ENCODE results near the gene PLA2G2E.

The PLA2G2E gene

DNA sequence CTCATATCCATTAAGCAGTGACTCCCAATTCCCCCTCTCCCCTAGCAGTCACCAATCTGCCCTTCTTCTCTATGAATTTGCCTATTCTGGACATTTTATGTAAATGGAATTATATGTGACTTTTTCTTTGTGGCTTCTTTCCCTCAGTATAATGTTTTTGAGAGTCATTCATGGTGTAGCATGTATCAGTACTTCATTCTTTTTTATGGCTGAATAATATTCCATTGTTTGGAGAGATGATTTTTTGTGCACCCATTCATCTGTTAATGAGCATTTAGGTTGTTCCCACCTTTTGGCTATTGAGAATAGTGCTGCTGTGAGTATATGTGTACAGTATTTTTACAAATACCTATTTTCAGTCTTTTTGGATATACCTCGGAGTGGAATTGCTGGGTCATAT is 21.8 kb downstream of the PLA2G2E start:
- peaks cover 58% of the 10 kb centered on the region for H3K36me3 ChIP-seq (ENCODE audit: insufficient read depth, insufficient read length, low read length)

DNA sequence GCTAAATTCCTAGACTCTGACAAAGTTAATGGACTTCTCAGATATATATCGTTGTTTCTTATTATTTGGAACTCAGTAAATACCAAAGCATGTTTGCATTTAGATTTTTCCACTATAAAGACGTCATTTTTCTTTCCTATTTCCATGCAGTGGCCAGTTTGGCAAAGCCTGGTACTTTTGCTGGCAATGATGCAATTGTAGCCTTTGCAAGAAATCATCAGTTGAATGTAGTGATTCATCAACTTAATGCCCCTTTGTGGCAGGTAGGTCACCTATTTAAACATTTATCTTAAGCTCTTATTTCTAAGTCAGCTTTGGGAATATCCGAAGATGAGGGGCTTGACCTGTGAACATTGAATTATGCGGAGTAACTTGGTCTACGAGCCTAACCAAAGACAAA is 29.2 kb downstream of the PLA2G2E start:
- Histone ChIP-seq H3K36me3 (ENCODE audit: insufficient read depth, insufficient read length, low read length) (peaks cover 77% of the 10 kb centered on the region), H3K9ac (ENCODE audit: insufficient read length, low read depth) (no peak overlapping the region), H3K9me3 (ENCODE audit: insufficient read depth, low read length) (no peaks in the 10 kb centered on the region)

More for the DNA sequence above, 21.8 kb downstream of the PLA2G2E start:
- DNase-seq (ENCODE audit: low read depth, low spot score) = no peak
- Histone ChIP-seq H3K4me3 (ENCODE audit: insufficient read length, low read depth) (no peak overlapping the region), H3K27me3 (ENCODE audit: insufficient read depth, insufficient read length) (no peaks in the 10 kb centered on the region), H3K9ac (ENCODE audit: insufficient read length, low read depth) (no peak overlapping the region), H3K4me1 (ENCODE audit: insufficient read depth, insufficient read length) (no peaks in the 10 kb centered on the region), H3K9me3 (ENCODE audit: insufficient read depth, low read length) (no peaks in the 10 kb centered on the region)
- no peak for TF ChIP-seq YY1 (IDR thresholded peaks at IDR 0.05; ENCODE audit: insufficient read depth, insufficient read length)
- no peak for TF ChIP-seq ZNF274 (IDR thresholded peaks at IDR 0.05; ENCODE audit: low read depth, low read length)
- no peak for TF ChIP-seq SUZ12 (IDR thresholded peaks at IDR 0.05; ENCODE audit: extremely low read depth, insufficient read depth, insufficient read length)

DNA sequence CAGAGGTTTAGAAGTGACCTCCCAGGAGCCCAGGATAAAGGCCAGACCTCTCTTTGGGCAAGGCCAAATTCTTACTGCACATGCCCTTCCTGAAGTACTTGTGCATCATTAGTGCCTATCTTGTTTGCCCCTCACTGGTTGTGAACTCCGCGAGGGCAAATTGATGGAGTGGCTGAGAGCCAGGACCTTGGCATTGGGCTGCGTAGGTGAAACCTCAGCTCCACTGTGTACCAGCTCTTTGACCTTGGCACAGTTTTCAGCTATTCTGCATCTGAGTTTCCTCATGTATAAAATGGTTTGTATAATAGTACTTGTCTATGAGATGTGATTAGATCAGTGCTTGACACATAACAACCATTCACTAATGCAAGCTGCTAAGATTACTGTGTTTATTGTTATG is 29.7 kb downstream of the PLA2G2E start:
- no peak for TF ChIP-seq ZNF274 (IDR thresholded peaks at IDR 0.05; ENCODE audit: low read depth, low read length)
- no peak for TF ChIP-seq SUZ12 (IDR thresholded peaks at IDR 0.05; ENCODE audit: extremely low read depth, insufficient read depth, insufficient read length)
- TF ChIP-seq YY1 (IDR thresholded peaks at IDR 0.05; ENCODE audit: insufficient read depth, insufficient read length) = no peak
- Histone ChIP-seq H3K4me3 (ENCODE audit: insufficient read length, low read depth) (no peak overlapping the region), H3K36me3 (ENCODE audit: insufficient read depth, insufficient read length, low read length) (peaks cover 72% of the 10 kb centered on the region), H3K9ac (ENCODE audit: insufficient read length, low read depth) (no peak overlapping the region), H3K4me1 (ENCODE audit: insufficient read depth, insufficient read length) (no peaks in the 10 kb centered on the region), H3K27me3 (ENCODE audit: insufficient read depth, insufficient read length) (no peaks in the 10 kb centered on the region), H3K9me3 (ENCODE audit: insufficient read depth, low read length) (no peaks in the 10 kb centered on the region)
- DNase-seq (ENCODE audit: low read depth, low spot score) = no peak

More for the DNA sequence above, 29.2 kb downstream of the PLA2G2E start:
- Histone ChIP-seq H3K27me3 (ENCODE audit: insufficient read depth, insufficient read length) (no peaks in the 10 kb centered on the region), H3K4me3 (ENCODE audit: insufficient read length, low read depth) (no peak overlapping the region), H3K4me1 (ENCODE audit: insufficient read depth, insufficient read length) (no peaks in the 10 kb centered on the region)
- DNase-seq (ENCODE audit: low read depth, low spot score) = no peak
- TF ChIP-seq ZNF274 (IDR thresholded peaks at IDR 0.05; ENCODE audit: low read depth, low read length) (no peak), YY1 (IDR thresholded peaks at IDR 0.05; ENCODE audit: insufficient read depth, insufficient read length) (no peak), SUZ12 (IDR thresholded peaks at IDR 0.05; ENCODE audit: extremely low read depth, insufficient read depth, insufficient read length) (no peak)

DNA sequence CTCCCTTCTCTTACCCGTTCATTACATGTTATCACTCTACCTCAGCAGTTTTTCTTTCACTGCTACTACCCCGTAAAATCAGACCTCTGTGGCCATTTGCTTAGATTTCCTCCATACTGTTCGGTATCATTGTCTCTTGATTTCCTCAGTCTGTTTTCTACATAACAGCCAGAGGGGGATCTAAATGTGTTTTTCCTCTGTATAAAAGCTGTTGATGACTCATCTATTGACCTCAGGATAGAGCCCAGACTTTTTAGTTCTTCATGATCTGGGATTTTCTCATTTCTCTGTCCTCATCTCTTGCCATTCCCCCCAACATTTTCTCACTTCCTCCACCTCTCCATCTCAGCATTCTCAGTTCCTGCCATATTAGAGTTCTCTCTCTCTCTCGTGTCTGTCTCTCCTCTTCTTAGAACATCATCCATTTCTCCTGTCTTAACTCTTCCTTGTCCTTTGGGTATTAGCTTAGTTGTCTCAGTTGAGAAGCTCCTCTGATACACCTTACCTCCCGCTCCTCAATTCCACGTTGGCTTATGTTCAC is 30.7 kb downstream of the PLA2G2E start:
- no peaks in the 10 kb centered on the region for H3K4me1 ChIP-seq (ENCODE audit: insufficient read depth, insufficient read length)
- no peak overlapping the region for H3K4me3 ChIP-seq (ENCODE audit: insufficient read length, low read depth)
- no peak for DNase-seq (ENCODE audit: low read depth, low spot score)
- H3K36me3 ChIP-seq (ENCODE audit: insufficient read depth, insufficient read length, low read length) = peaks cover 75% of the 10 kb centered on the region
- H3K9me3 ChIP-seq (ENCODE audit: insufficient read depth, low read length) = no peaks in the 10 kb centered on the region
- H3K27me3 ChIP-seq (ENCODE audit: insufficient read depth, insufficient read length) = no peaks in the 10 kb centered on the region
- TF ChIP-seq YY1 (IDR thresholded peaks at IDR 0.05; ENCODE audit: insufficient read depth, insufficient read length) (no peak), SUZ12 (IDR thresholded peaks at IDR 0.05; ENCODE audit: extremely low read depth, insufficient read depth, insufficient read length) (no peak), ZNF274 (IDR thresholded peaks at IDR 0.05; ENCODE audit: low read depth, low read length) (no peak)
- no peak overlapping the region for H3K9ac ChIP-seq (ENCODE audit: insufficient read length, low read depth)

DNA sequence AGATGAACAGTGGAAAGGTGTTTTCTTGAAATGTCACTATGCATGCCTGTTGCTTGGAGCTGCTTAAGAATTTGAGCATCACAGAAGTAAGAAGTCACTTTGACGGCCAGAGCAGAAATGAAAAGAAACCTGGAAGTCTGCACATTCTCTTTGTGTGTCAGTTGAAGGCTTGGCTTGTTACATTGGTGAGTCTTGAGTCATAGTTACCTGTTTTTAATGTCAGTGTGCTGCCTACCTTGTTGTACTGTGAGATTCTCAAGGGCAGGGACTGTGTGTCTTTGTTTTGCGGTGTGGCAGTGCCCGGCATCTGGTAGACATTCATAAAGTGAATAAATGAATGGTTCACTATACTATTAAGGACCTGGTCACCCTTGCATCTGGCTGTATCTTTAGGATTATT is 31.3 kb downstream of the PLA2G2E start:
- no peaks in the 10 kb centered on the region for H3K4me1 ChIP-seq (ENCODE audit: insufficient read depth, insufficient read length)
- H3K9me3 ChIP-seq (ENCODE audit: insufficient read depth, low read length) = no peaks in the 10 kb centered on the region
- H3K36me3 ChIP-seq (ENCODE audit: insufficient read depth, insufficient read length, low read length) = peaks cover 69% of the 10 kb centered on the region
- TF ChIP-seq ZNF274 (IDR thresholded peaks at IDR 0.05; ENCODE audit: low read depth, low read length) (no peak), YY1 (IDR thresholded peaks at IDR 0.05; ENCODE audit: insufficient read depth, insufficient read length) (no peak), SUZ12 (IDR thresholded peaks at IDR 0.05; ENCODE audit: extremely low read depth, insufficient read depth, insufficient read length) (no peak)
- DNase-seq (ENCODE audit: low read depth, low spot score) = no peak
- H3K9ac ChIP-seq (ENCODE audit: insufficient read length, low read depth) = no peak overlapping the region
- H3K4me3 ChIP-seq (ENCODE audit: insufficient read length, low read depth) = no peak overlapping the region
- H3K27me3 ChIP-seq (ENCODE audit: insufficient read depth, insufficient read length) = no peaks in the 10 kb centered on the region

DNA sequence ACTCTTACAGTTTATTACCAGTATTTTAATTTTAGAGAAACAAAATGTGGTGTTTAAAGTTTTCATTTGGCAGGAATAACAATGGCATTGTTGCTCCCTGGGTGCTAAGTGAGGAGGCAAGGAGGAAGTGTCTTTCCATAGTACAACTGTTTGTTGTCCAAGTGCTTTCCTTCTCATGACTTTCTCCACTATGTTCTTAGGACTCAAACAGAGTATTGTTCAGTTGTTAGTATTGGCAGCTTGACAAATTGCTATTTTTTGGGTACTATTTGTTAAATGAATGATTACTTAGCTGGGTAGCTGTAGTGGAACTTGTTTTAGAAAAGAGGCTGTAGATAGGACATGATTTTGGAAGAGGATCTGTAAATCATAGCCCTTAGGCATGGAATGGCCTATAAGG is 33.8 kb downstream of the PLA2G2E start:
- H3K27me3 ChIP-seq (ENCODE audit: insufficient read depth, insufficient read length) = no peaks in the 10 kb centered on the region
- DNase-seq (ENCODE audit: low read depth, low spot score) = no peak
- peaks cover 60% of the 10 kb centered on the region for H3K36me3 ChIP-seq (ENCODE audit: insufficient read depth, insufficient read length, low read length)
- no peak overlapping the region for H3K4me3 ChIP-seq (ENCODE audit: insufficient read length, low read depth)
- H3K9me3 ChIP-seq (ENCODE audit: insufficient read depth, low read length) = no peaks in the 10 kb centered on the region
- no peaks in the 10 kb centered on the region for H3K4me1 ChIP-seq (ENCODE audit: insufficient read depth, insufficient read length)
- TF ChIP-seq SUZ12 (IDR thresholded peaks at IDR 0.05; ENCODE audit: extremely low read depth, insufficient read depth, insufficient read length) (no peak), YY1 (IDR thresholded peaks at IDR 0.05; ENCODE audit: insufficient read depth, insufficient read length) (no peak), ZNF274 (IDR thresholded peaks at IDR 0.05; ENCODE audit: low read depth, low read length) (no peak)
- H3K9ac ChIP-seq (ENCODE audit: insufficient read length, low read depth) = no peak overlapping the region

DNA sequence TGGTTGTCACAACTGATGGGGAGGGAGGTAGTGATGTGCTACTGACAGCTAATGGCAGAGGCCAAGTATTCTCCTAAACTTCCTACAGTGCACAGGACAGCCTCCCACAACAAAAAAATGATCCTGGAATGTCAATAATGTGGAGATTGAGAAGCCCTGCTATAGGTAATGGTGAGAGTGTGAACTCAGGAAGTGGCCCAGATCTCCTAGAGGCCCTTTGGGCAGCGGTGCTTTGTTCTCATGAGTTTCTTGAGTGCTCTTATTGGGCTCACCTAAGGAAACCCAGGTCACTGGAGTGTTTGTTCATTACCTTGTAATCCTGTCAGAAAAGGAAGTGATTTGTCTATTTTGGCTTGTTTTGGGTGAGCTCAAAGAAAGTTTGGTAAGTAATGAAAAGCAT is 35.3 kb downstream of the PLA2G2E start:
- no peak for TF ChIP-seq ZNF274 (IDR thresholded peaks at IDR 0.05; ENCODE audit: low read depth, low read length)
- TF ChIP-seq YY1 (IDR thresholded peaks at IDR 0.05; ENCODE audit: insufficient read depth, insufficient read length) = no peak
- no peak for TF ChIP-seq SUZ12 (IDR thresholded peaks at IDR 0.05; ENCODE audit: extremely low read depth, insufficient read depth, insufficient read length)
- Histone ChIP-seq H3K9me3 (ENCODE audit: insufficient read depth, low read length) (no peaks in the 10 kb centered on the region), H3K4me3 (ENCODE audit: insufficient read length, low read depth) (no peak overlapping the region), H3K9ac (ENCODE audit: insufficient read length, low read depth) (no peak overlapping the region), H3K4me1 (ENCODE audit: insufficient read depth, insufficient read length) (peaks cover 6% of the 10 kb centered on the region), H3K36me3 (ENCODE audit: insufficient read depth, insufficient read length, low read length) (peaks cover 47% of the 10 kb centered on the region), H3K27me3 (ENCODE audit: insufficient read depth, insufficient read length) (no peaks in the 10 kb centered on the region)
- no peak for DNase-seq (ENCODE audit: low read depth, low spot score)

Measured in NT2/D1 (cell line).